Fibroblast of mammary gland (primary cell): Measurements from ENCODE around the gene AKR1D1.

Experiments
- DNase-seq: peaks from one replicate; pipeline ENCODE4 v3.0.0-alpha.2; 2010; ENCODE audit warnings: low read depth
- H3K4me3 ChIP-seq: 2 replicates; pipeline ENCODE4 v1.5.1; 2011; ENCODE audit warnings: low read depth, mild to moderate bottlenecking, low read length, moderate library complexity; ENCODE audit not compliant: control insufficient read depth
- TF ChIP-seq, protein P1 (sequence below): conservative IDR thresholded peaks from 2 replicates; pipeline ENCODE4 v1.5.1; 2011; ENCODE audit warnings: low read depth, low read length, inconsistent platforms; ENCODE audit not compliant: control insufficient read depth, insufficient read depth

The AKR1D1 gene

DNA sequence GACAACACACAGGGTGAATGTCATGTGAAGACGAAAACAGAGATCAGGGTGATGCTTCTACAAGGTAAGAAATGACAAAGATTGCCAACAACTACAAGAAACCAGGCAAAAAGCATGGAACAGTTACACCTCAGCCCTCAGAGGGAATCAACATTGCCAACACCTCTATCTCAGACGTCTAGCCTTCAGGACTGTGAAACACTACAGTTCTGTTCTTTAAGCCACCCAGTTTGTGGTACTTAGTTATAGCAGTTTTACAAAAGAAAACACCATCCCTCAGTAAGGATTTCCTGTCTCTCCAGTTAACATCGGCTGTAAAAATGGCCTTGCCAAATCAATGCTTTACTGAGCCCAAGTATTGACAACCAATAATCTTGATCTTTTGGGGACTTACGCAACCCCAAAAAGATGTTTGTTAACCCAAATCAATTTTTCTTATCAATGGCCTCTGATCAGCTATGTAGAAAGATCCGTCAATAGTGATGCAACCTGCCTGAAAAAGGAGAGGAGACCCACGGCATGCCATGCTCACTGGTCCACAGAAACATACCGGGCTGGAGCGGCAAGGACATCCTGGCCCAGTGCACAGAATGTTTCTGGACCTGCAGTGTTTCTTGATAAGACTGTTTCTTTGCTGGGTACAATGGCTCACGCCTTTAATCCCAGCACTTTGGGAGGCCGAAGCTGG lies 44.0 kb downstream of the AKR1D1 start:
- H3K4me3 ChIP-seq, result no peak overlapping the region
- no peak for DNase-seq
- TF ChIP-seq, protein P1, sequence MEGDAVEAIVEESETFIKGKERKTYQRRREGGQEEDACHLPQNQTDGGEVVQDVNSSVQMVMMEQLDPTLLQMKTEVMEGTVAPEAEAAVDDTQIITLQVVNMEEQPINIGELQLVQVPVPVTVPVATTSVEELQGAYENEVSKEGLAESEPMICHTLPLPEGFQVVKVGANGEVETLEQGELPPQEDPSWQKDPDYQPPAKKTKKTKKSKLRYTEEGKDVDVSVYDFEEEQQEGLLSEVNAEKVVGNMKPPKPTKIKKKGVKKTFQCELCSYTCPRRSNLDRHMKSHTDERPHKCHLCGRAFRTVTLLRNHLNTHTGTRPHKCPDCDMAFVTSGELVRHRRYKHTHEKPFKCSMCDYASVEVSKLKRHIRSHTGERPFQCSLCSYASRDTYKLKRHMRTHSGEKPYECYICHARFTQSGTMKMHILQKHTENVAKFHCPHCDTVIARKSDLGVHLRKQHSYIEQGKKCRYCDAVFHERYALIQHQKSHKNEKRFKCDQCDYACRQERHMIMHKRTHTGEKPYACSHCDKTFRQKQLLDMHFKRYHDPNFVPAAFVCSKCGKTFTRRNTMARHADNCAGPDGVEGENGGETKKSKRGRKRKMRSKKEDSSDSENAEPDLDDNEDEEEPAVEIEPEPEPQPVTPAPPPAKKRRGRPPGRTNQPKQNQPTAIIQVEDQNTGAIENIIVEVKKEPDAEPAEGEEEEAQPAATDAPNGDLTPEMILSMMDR, result no peak

DNA sequence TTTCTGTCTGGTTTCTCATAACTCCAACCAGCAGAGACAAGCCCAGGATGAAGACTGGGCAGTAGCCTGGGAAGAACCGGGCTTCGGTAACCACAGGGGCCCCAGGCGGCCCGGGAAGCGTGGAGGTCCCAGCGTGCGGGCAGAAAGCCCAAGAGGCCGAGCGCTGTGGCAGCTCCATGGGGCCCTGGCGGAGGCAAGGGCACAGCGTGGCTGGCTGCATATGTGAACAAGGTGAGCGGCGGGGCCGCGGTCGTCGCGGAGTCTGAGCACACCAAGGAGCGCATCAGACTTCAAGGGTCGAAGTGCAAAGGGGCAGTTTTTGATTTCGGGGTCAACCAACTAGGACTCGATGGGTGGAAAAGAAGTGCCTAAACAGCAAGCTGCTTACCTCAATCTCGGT lies 45.9 kb downstream of the AKR1D1 start:
- DNase-seq, result no peak
- TF ChIP-seq, protein P1, result no peak
- H3K4me3 ChIP-seq, result no peak overlapping the region

DNA sequence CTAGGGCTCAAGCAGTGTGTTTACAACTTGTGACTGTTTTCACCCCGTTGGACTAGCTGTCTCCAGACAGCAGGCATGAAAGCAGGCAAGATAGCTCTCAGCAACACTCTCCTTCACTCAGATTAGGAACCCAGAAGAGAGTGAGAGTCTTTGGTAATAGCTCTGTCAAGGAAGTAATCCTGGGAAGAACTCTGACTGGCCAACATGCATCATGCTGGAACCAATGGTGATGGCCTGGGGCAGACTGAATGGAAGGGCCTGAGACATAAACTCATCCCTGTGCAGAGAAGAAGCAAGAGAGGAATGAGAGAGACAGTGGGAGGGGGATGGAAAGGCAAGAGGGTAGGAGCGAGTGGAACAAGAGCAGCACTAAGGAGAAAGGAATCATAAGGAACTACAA lies 48.9 kb downstream of the AKR1D1 start:
- TF ChIP-seq, protein P1, result no peak

DNA sequence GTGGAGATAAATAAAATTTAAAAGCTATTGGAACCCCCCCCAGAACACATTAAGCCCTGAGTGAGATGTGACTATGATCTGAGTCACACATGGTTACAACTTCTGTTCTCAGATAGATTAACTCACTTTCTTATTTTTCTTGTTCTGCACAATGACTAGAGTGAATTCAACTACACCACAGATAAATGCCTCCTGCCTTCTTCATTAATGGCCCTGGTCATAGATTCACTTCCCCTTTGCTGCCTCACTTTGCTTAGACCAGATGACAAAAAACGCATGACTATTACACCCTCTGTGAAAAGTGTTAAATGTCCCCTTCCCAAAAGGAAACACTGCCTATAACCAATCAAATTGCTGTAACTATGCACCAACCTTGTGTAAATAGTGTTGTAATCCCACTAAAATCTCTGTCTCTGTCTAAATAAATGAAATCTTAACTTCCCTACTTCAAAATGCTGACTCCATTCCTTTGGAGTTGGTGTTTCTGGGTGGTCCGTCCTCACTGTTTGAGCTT lies 49.4 kb downstream of the AKR1D1 start:
- TF ChIP-seq, protein P1, result no peak
- H3K4me3 ChIP-seq, result no peak overlapping the region
- DNase-seq, result peak; percentile 24

More for the DNA sequence above, 48.9 kb downstream of the AKR1D1 start:
- DNase-seq, result no peak
- no peak overlapping the region for H3K4me3 ChIP-seq

DNA sequence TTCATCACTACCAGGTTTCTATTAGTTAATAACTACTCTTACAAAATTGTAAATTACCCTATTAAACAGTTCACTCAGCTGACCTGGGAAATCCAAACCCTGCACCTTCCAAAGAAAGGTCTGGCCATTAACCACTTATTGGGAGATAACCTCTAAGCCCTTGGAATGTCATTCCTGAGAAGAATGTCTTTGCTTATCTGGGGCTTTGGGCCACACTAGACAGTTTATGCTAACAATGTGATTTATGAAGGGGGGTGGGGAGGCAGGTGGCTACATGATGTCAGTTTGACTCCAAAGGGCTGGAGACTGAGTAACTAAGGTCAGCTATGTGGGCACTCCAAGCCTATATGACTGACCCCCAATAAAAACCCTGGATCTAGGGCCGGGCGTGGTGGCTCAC lies 50.7 kb downstream of the AKR1D1 start:
- no peak for DNase-seq
- TF ChIP-seq, protein P1, result no peak
- H3K4me3 ChIP-seq, result no peak overlapping the region

DNA sequence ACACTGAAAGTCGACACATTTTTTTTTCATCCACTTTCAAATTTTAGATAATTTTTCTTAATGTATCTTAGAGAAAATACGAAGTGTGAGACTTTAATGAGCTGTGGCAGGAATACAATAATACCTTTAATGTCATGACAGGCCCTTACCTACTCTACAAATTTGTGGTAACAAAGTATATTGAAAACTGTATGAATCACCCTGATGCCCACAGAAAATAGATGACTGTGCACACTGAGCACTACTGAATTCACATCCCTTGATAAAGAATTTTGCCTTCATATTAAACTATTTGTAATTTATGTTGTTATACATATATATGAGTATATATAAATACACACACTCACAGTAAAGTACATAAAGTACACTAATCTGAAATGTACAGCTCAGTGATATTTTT lies 51.7 kb downstream of the AKR1D1 start:
- no peak for DNase-seq
- TF ChIP-seq, protein P1, result no peak
- no peak overlapping the region for H3K4me3 ChIP-seq
